Subcutaneous abdominal adipose tissue (tissue), 5 donors: ENCODE data around the gene FETUB.

Experiments used
- H3K27ac ChIP-seq: one replicate; pipeline ENCODE4 v1.7.0; 2013; ENCODE audit warnings: low read depth, mild to moderate bottlenecking, inconsistent platforms, low read length, moderate library complexity
- H3K27me3 ChIP-seq, 5 donors: one replicate each; pipeline ENCODE4 v1.7.0; 2013; ENCODE audit warnings: low read length in 5 of 5, inconsistent platforms in 1 of 5; ENCODE audit not compliant: control insufficient read depth in 5 of 5, insufficient read depth in 4 of 5
- H3K36me3 ChIP-seq, 5 donors: one replicate each; pipeline ENCODE4 v1.7.0; 2013; ENCODE audit warnings: low read length in 5 of 5; ENCODE audit not compliant: control insufficient read depth in 5 of 5, insufficient read depth in 5 of 5
- H3K4me1 ChIP-seq, 5 donors: one replicate each; pipeline ENCODE4 v1.7.0; 2013; ENCODE audit warnings: low read length in 5 of 5, mild to moderate bottlenecking in 3 of 5, moderate library complexity in 1 of 5; ENCODE audit not compliant: control insufficient read depth in 5 of 5, insufficient read depth in 5 of 5
- H3K4me3 ChIP-seq, 5 donors: one replicate each; pipeline ENCODE4 v1.7.0; 2013; ENCODE audit warnings: low read length in 5 of 5, low read depth in 1 of 5
- H3K9ac ChIP-seq, 5 donors: one replicate each; pipeline ENCODE4 v1.7.0; 2013; ENCODE audit warnings: low read length in 5 of 5, mild to moderate bottlenecking in 4 of 5, moderate library complexity in 3 of 5
- H3K9me3 ChIP-seq, 5 donors: one replicate each; pipeline ENCODE4 v1.7.0; 2013; ENCODE audit warnings: low read length in 5 of 5; ENCODE audit not compliant: control insufficient read depth in 5 of 5
- donor health status: healthy.
- donor health status: healthy.
- donor health status: healthy.
- donor health status: healthy.
- donor health status: healthy.

FETUB gene

DNA sequence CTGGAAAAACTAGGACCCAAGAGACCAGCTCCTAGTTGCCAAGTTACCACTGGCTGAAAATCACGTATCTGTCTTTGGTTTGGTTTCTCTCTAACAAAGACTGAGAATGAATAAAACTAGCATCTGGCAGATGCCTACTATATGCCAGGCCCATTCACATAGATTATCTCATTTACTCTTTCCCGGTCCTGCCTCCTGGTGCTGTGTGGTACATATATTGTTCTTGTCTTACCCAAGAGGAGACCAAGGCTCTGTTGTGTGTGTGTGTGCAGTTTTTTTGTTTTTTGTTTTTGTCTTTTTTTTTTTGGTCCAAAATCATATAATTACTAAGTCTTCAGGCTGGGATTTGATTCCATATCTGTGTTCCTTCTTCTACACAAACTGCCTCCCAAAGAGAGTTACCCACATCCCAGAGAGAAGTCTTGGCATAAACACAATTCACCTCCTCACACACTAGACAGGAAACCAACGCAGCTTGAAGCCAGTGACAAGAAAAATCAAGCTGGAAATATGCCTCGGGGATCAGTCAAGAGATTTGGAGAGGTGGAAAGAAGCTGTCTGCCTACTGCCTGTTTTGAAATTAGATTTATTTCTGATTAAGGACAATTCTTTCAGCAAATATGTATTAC is 26.4 kb upstream of the FETUB start:
- H3K9me3 ChIP-seq, result no peaks in the 10 kb centered on the region
- no peaks in the 10 kb centered on the region for H3K36me3 ChIP-seq
- H3K27me3 ChIP-seq, result peaks cover 10 to 26% (median 18%) of the 10 kb centered on the region in 5 donors
- no peak overlapping the region for H3K27ac ChIP-seq
- no peak overlapping the region for H3K9ac ChIP-seq
- H3K4me3 ChIP-seq, result no peak overlapping the region
- H3K4me1 ChIP-seq, result peaks cover 0 to 10% (median 7%) of the 10 kb centered on the region in 5 donors

DNA sequence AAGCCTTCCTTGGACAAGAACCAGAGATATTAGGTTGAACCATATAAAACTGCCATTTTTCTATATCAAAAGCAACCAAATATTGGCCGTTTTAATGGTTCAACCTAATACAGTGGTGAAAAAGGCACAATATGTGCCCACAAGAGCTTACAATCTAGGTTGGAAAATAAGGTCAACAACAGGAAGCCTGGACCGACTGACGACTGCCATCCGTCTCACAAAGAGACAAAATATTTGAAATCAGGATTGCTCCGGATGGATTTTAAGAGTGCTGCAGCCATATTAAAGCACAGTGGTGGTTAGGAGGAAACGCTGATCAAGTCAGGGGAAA is 26.0 kb upstream of the FETUB start:
- Histone ChIP-seq H3K9me3 (no peaks in the 10 kb centered on the region), H3K27me3 (peaks cover 10 to 26% (median 18%) of the 10 kb centered on the region in 5 donors), H3K4me3 (no peak overlapping the region), H3K36me3 (no peaks in the 10 kb centered on the region), H3K4me1 (peaks cover 0 to 10% (median 7%) of the 10 kb centered on the region in 5 donors), H3K27ac (no peak overlapping the region), H3K9ac (no peak overlapping the region)

DNA sequence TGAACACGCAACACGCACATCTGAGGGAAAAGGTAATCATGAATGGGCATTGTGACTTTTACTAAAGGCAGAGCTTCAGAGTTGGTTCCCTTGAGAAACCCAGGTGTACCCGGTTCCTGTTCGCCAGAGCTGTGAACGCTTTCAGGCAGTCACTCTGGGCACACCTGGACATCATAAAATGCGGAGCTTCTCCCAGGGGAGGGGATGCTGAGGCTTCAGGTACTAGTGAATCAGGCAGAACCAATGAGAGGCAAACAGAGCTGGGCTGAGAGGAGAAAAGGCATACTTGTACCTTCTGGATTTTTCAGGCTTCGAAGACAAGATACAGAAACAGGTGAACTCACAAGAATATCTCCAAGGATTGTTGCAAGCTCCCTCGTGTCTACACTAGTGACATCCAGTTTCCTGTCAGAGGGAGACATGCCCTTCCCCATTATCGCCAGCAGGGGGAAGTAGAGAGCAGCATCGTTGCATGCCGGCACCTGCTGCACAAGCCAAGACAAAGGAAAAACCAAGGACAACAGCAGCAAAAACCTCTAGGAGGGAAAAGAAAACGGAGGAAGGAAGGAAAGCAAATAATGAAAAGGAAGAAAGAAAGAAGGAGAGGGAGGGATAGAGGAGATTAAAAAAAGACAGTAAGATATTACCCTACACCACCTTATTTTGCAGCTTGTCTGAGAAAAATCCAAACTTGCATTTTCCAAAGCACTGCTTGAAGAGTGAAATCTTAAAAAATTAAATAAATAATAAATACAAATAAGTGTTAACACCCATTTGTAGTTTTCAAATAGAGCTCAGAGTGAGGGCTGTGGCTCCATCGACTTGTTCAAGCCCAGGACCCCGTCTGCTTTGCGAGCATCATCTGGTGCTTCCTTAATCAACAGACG is 25.4 kb upstream of the FETUB start:
- H3K9me3 ChIP-seq, result no peaks in the 10 kb centered on the region
- no peak overlapping the region for H3K27ac ChIP-seq
- peaks cover 0 to 10% (median 7%) of the 10 kb centered on the region in 5 donors for H3K4me1 ChIP-seq
- H3K36me3 ChIP-seq, result no peaks in the 10 kb centered on the region
- peaks cover 10 to 26% (median 20%) of the 10 kb centered on the region in 5 donors for H3K27me3 ChIP-seq
- H3K9ac ChIP-seq, result no peak overlapping the region
- H3K4me3 ChIP-seq, result no peak overlapping the region

DNA sequence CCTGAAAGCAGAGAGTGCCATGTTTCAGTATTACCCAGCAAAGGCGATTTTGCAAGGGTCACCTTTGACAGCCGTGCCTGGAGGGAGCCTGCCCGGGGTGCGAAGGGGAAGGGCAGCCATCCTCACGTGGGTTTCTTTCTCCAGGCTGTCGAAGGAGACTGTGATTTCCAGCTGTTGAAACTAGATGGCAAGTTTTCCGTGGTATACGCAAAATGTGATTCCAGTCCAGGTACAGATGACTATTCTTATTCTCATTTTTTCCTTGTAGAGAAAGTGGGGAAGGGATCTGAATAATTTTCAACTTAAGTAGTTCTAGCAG is 23.9 kb upstream of the FETUB start:
- H3K4me1 ChIP-seq, result peaks cover 0 to 10% (median 7%) of the 10 kb centered on the region in 5 donors
- H3K9ac ChIP-seq, result no peak overlapping the region
- H3K27me3 ChIP-seq, result peaks cover 10 to 37% (median 25%) of the 10 kb centered on the region in 5 donors
- H3K27ac ChIP-seq, result no peak overlapping the region
- no peaks in the 10 kb centered on the region for H3K36me3 ChIP-seq
- no peaks in the 10 kb centered on the region for H3K9me3 ChIP-seq
- H3K4me3 ChIP-seq, result no peak overlapping the region

DNA sequence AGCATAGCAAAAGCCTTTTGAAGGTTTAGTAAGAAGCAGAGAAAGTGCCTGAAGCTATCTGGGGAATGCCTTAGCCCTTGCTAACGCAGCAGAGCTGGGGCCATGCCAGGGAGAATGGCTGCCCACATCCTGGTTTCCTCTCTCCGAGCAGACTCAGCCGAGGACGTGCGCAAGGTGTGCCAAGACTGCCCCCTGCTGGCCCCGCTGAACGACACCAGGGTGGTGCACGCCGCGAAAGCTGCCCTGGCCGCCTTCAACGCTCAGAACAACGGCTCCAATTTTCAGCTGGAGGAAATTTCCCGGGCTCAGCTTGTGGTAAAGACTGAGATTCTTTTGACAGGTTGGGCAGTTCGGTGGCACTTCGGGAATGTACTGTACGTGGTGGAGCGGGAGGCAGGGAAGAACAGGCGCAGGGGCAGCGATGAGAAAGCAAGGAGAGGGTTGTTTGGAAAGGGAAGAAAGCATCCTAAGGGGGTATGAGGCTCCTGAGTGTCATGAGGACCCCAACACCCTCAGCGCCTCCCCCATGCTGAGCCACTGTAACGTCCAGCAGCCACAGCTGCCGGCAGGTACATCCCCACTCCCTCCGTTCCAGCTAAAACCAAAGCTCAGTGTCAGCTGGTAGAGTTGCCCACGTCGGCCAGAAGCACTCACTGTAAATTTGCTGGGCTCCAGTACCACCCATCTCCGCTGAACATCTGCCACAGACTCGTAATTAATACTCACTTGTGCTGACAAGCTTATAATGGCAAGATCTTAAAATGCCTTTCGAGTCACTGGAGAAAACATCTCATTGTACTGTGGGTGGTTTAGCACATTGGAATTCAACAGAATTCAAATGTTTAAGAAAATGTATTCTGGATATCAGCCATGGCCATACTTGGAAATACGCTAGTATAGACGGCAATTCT is 22.9 kb upstream of the FETUB start:
- H3K9ac ChIP-seq, result no peak overlapping the region
- peaks cover 0 to 10% (median 7%) of the 10 kb centered on the region in 5 donors for H3K4me1 ChIP-seq
- H3K9me3 ChIP-seq, result no peaks in the 10 kb centered on the region
- no peaks in the 10 kb centered on the region for H3K36me3 ChIP-seq
- H3K4me3 ChIP-seq, result peak overlapping the region in 3 of 5 donors; percentile 23 to 36 (median 35)
- no peak overlapping the region for H3K27ac ChIP-seq
- H3K27me3 ChIP-seq, result peaks cover 10 to 37% (median 25%) of the 10 kb centered on the region in 5 donors

DNA sequence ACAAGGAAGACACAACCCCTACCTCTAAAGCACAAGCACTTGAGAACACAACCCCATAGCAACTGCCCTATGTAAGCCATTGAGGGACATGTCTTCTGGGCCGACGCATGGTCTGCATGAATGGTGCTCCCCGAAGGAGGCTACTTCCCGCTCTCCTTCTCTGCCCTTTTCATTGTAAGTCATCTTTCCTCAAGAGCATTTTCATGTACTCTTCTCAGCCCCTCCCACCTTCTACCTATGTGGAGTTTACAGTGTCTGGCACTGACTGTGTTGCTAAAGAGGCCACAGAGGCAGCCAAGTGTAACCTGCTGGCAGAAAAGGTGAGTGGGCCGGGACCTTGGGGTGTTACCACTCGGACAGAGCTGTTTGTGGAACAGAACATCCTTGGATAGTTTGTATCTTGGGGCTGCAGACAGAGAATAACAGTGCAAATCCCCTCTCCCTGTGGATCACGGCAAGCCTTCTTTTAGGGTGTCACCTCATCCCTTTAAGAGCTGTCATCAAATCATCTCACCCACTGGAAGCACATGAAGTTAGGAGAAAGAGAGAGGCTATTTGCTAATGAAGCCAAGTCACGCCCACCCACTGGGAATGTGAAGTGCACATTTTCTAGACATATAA is 21.8 kb upstream of the FETUB start:
- no peak overlapping the region for H3K9ac ChIP-seq
- H3K36me3 ChIP-seq, result no peaks in the 10 kb centered on the region
- H3K27me3 ChIP-seq, result peaks cover 8 to 31% (median 21%) of the 10 kb centered on the region in 5 donors
- H3K9me3 ChIP-seq, result no peaks in the 10 kb centered on the region
- H3K4me3 ChIP-seq, result no peak overlapping the region
- H3K27ac ChIP-seq, result no peak overlapping the region
- H3K4me1 ChIP-seq, result peaks cover 0 to 10% (median 7%) of the 10 kb centered on the region in 5 donors

DNA sequence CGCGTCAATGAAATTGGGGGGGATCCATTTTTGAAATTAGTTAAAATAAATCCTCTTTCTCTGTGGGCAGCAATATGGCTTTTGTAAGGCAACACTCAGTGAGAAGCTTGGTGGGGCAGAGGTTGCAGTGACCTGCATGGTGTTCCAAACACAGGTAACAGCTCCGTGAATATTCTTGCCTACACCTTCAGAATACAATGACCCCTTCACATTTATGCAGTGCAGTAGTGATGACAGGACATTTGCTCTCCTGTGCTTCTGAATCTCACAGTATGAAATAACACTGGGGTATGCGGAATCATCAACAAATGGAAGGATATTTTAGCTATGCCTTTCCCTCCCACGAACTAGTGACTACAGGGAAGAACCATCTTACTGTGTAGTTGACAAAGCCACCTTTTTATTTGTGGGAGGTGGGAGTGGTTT is 20.4 kb upstream of the FETUB start:
- Histone ChIP-seq H3K4me3 (no peak overlapping the region), H3K27ac (no peak overlapping the region), H3K9me3 (no peaks in the 10 kb centered on the region), H3K4me1 (peaks cover 0 to 9% (median 7%) of the 10 kb centered on the region in 5 donors), H3K36me3 (no peaks in the 10 kb centered on the region), H3K9ac (no peak overlapping the region), H3K27me3 (peaks cover 6 to 26% (median 16%) of the 10 kb centered on the region in 5 donors)

DNA sequence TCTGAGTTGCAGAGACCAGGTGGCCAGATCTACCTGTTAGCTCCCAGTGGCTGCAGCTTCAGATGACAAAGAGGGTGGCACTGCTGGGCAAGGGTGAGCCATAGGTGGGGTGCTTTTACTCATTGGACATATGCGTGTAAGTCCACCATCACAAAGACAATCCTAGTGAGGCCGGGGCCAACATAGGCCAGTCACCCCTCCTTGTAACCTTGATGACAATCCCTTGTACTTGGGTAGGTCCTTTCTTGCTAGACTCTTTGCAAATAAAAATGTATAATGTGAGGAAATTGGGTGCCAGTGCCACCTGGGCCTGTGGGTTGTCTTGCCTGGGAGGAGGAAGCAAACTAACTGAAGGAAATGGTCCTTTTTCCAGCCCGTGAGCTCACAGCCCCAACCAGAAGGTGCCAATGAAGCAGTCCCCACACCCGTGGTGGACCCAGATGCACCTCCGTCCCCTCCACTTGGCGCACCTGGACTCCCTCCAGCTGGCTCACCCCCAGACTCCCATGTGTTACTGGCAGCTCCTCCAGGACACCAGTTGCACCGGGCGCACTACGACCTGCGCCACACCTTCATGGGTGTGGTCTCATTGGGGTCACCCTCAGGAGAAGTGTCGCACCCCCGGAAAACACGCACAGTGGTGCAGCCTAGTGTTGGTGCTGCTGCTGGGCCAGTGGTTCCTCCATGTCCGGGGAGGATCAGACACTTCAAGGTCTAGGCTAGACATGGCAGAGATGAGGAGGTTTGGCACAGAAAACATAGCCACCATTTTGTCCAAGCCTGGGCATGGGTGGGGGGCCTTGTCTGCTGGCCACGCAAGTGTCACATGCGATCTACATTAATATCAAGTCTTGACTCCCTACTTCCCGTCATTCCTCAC is 19.7 kb upstream of the FETUB start:
- H3K4me1 ChIP-seq, result peaks cover 0 to 9% (median 7%) of the 10 kb centered on the region in 5 donors
- H3K9me3 ChIP-seq, result no peaks in the 10 kb centered on the region
- H3K27ac ChIP-seq, result no peak overlapping the region
- H3K4me3 ChIP-seq, result no peak overlapping the region
- peaks cover 6 to 24% (median 16%) of the 10 kb centered on the region in 5 donors for H3K27me3 ChIP-seq
- no peaks in the 10 kb centered on the region for H3K36me3 ChIP-seq
- H3K9ac ChIP-seq, result no peak overlapping the region
